Right renal pelvis (tissue), 4 donors: ENCODE data around the gene LACRT. TPM values are rescaled to one million over a fixed set of nuclear protein-coding genes. Genes with fewer than 3 reads are reported as not detected.
"Not testable (repeated sequence)": the region's sequence is repeated elsewhere in the genome, so short reads cannot be mapped to it uniquely, and the experiment has no call there.

Experiments
- DNase-seq, 4 donors: peaks; one replicate each; pipeline ENCODE4 v3.0.0-alpha.2; 2013; ENCODE audit warnings: low read depth in 4 of 4, low spot score in 3 of 4, missing footprints in 1 of 4
- polyA plus RNA-seq, 4 donors: library from polyadenylated mRNA; unstranded; fragments of 120-200 nt; gene quantifications; one replicate each; pipeline ENCODE4 v1.2.1, GENCODE V29; 2013; ENCODE audit not compliant: insufficient read length in 4 of 4

LACRT gene
- polyA plus RNA-seq, 4 donors: not detected

DNA sequence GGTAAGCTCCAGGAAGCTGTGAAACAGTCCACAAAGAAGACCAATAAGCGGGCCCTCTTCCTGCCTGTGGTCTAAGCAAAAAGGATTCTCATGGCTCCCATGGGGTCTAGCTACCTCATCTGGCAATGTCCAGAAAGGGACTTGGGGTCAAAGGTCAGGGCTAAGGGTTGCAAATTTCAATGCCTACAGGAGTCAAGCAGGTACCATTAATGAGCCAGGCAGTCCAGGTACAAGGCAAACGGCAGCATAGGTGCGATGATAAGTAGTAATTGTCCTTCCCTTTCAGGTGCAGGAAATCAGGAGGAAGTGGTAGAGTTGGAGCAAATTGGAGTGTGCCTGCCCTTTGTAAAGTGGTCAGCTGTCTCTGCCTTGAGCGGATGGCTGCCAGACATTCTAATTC, 6.4 kb upstream of the LACRT start:
- DNase-seq: no peak

DNA sequence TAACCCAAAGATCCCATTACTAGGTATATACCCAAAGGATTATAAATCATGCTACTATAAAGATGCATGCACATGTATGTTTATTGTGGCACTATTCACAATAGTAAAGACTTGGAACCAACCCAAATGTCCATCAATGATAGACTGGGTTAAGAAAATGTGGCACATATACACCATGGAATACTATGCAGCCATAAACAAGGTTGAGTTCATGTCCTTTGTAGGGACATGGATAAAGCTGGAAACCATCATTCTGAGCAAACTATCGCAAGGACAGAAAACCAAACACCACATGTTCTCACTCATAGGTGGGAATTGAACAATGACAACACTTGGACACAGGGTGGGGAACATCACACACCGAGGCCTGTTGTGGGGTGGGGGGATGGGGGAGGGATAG, 4.4 kb upstream of the LACRT start:
- not testable (repeated sequence) for DNase-seq

DNA sequence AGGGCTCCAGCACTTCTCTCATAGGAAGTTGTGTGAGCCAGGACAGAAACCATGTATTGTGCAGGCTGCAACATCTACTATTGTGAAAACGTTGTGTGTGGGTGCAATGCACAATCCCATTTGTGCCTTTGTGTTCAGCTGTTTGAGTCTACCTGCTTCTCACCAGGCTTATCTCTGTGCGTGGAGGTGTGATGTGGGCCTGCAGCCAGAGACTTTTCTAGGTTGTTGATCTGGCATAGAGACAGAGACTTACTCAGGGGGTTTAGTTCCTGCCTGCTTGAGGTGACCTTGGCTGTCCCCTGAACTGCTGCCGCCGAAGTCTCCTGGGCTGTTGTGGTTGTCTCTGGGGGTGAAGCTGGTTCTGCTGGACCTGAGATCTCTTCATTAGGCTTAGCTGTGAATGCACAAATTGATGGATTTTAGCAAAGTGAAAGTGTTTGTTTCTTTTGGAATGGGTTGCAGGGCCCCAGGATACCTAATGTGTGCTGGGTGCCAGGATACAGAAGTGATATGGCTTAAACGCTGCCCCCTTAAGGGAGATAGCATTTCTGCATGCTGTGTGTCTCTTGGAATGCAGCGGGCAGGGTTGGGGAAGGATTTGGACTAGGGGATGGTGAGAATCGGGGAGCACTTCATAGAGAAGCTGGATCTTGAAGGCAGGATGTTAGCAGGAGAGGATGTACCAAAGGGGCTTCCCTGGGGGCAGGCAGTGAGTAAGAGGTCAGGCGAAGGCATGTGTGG, 2.5 kb downstream of the LACRT start:
- DNase-seq: no peak

DNA sequence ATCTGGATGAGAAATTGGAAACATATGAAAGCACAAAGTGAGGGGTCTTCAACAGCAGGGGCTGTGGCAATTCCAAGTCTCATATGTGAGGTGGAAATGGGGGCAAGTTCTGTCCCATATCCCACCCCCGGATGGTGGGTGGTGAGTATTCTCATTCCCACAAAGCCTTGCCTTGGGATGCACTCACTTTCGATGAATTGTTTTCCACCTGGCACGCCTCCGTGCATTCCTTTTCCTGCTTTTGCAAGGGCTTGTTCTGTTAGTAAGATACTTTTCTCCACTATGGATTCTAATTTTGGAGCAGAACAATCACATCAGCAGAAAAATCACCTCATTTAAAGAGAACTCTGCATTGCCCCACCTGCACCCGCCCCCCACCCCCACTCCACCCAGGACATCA, 3.1 kb downstream of the LACRT start:
- no peak for DNase-seq

- no peak for DNase-seq
These were observed 4.8 kb downstream of the LACRT start for GRCh38 chr12:54629925-54630324.

DNA sequence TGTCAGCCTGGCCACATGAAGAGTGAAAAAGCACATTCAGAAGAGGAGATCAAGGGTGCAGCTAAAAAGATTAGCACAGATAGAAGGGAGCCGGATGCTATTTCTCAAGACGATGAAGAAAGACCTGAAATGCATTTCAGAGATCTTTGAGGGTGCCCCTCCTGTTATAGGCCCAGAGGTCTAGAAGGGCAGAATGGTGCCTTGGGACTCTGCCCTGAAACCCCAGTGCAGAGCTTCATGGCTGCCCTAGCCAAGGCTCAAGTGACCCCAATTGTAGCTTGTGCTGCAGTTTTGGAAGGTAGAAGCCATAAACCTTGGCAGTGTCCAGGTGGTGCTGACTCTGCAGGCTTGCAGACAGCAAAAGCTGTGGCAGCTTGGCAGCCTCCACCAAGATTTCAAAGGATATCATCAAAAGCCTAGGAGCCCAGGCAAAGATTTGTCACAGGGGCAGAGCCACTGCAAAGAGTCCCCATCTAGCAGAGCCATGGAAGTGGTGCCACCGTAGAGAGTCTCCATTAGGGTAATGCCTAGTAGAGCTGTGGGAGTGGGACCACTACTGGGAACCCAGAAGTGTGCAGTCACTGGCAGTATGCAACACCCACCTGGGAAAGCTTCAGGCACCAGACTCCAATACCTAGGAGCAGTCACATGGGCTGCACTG, 6.4 kb downstream of the LACRT start:
- DNase-seq: no peak

GRCh38 chr12:54627304-54627703, 7.4 kb downstream of the LACRT start:
- DNase-seq: no peak

DNA sequence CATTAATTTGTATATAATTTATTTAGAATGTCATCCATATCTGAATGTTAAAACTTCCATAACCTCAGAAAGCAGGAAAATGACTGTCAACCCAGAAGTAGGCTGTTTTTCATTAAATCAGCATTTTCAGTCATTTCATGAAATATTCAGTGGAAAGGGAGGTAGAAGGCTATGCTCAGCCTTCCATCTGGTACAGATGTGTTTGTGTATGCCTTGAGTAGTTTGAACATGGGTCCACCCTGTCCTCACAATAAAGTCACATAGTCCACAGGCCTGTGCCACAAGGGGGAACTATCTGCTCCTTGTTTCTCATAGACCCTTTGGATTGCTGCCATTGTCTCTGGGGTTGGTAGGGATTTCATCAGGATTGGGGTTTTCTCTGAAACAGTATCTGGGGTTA, 9.1 kb downstream of the LACRT start:
- no peak for DNase-seq

DNA sequence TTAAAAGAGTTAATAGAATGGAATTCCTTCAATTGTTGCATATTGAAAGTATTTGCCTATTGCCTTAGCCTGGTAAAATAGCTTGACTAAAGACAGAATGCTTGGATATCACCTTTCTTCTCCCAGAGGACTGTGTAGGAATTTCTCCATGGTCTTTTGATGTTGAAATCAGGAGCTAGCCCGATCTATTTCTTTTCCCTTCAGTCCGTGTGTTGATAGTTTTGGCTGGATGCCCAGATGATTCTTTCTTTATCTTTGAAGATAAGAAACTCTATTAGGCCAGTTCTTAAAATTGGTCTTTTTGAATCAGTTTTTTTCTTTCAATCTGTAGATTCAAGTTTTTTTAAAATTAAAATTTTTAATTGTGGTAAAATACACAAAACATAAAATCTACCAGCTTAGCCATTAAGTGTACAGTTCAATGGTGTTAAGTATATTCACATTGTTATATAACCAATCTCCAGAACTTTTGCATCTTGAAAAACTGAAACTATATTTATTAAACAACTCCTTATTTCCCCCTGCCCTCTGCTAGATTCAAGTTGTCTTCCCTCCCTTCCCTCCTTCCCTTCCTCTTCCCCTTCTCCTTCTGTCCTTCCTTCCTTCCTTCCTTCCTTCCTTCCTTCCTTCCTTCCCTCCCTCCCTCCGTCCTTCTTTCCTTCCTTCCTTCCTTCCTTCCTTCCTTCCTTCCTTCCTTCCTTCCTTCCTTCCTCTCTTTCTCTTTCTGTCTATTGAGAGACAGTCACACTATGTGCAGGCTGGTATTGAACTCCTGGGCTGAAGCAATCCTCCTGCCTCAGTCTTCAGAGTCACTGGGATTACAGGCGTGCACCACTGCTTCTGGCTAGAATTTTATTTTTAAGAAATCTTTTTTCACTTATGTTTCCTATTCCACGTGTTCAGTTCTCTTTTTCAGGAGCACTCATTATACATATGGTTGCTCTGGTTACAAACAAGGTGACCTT, 10.1 kb downstream of the LACRT start:
- no peak for DNase-seq

DNA sequence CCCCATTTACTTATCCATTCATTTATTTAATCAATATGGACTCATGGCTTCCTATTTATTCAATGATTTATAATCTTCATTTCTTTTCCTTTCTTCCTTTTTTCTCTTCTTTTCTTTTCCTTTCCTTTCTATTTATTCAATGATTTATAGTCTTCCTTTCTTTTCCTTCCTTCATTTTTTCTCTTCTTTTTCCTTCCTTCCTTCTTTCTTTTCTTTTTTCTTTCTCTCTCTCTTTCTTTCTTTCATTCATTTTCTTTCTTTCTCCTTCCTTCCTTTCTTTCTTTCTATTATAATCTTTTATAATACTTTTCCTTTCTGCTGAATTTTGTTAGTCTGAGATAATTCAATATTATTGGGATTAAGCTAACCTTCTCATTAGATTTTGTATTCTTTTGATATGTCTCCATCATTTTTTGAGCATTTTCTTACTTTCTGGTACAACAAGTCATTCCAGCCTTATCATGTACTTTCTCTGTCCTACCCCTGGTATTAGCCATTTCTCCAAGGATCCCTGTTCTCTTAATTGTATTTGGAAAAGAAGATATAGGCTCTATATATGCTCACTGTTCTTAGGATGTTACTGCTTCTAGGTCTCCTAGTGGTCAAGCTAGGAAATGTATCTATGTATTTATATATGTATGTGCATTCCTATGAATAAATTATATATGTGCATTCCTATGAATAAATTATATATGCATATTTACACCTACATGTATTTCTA, 12.1 kb downstream of the LACRT start:
- DNase-seq: no peak

DNA sequence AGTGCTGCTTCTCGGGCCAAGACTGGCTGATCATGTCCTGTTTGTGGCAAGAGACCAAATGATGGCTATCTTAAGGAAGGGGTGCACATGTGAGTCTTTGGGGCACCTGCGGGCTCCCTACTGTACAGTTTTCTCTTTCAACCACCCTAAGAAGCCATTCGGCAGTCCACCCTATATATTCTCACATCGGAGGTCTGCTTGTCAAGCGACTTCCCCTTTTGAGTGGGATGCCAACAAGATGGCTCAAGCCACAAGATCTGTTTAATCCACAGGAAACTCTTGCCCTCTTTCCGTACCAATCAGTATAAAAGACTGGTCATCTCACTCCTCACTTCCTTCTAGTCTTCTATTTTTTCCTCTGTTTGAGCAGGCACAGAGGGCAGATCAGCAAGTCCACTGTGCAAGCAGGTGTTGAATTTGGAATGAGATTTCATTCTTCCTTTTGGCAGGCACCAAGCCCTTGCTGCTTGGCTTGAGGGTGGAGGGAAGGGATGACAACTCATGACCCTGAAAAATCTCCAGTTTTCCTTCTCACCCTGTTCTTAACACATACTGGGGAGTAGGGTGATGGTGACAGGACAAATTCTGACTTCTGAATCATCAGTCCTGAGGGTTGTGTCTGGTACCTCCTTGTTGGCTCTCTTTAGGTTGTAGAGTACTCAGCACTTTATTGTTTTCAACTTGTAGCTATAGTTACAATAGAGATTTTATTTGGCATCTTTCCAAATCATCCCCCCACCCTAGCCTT, 17.6 kb downstream of the LACRT start:
- no peak for DNase-seq

DNA sequence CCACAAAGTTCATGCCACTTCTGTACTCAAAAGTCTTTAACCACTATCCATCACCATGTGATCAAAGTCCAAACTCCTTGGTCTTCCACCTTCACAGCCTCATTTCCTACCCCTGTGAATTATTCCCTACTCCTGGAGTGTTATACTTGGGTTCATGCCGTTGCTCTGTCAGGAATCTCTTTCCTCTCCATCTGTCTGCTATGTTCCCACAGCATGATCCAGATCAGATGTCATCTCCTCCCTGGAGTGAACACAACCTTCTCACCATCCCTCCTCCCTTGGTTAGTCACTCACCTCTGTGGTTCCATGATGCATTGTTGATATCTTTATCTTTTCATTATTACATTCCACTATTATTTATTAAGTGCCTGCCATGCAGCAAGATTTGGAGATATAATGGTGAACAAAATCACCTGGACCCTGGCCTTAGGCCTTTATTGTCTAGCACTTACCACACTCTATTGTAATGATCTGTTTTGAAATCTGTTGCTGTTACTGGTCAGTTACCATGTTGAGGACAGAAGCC, 22.4 kb downstream of the LACRT start:
- DNase-seq: no peak

DNA sequence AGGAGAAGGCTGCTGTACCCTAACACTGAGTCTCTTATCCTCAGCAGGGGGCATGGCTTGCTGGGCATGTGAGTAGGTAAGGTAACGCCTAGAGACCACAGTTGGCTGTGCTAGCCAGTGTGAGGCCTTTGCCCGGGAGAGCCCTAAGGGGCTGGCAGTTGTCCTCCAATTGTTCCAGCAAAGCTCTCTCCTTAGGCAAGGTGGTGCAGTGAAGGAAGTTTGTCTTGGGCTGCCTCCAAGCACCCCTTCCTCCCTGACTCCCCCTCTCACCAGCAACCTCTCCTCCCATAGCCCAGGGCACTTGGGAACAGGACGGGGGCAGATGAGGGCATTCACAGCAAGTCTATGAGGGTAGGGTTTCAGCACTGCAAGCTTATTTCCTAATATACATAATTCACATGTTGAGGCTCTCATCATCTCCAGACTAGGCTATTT, 23.0 kb downstream of the LACRT start:
- no peak for DNase-seq

GRCh38 chr12:54608769-54609168, 25.9 kb downstream of the LACRT start:
- DNase-seq: no peak

- no peak for DNase-seq
These were observed 26.5 kb downstream of the LACRT start for GRCh38 chr12:54608156-54608555.

- no peak for DNase-seq
These were observed 28.1 kb downstream of the LACRT start for GRCh38 chr12:54606556-54606955.

DNA sequence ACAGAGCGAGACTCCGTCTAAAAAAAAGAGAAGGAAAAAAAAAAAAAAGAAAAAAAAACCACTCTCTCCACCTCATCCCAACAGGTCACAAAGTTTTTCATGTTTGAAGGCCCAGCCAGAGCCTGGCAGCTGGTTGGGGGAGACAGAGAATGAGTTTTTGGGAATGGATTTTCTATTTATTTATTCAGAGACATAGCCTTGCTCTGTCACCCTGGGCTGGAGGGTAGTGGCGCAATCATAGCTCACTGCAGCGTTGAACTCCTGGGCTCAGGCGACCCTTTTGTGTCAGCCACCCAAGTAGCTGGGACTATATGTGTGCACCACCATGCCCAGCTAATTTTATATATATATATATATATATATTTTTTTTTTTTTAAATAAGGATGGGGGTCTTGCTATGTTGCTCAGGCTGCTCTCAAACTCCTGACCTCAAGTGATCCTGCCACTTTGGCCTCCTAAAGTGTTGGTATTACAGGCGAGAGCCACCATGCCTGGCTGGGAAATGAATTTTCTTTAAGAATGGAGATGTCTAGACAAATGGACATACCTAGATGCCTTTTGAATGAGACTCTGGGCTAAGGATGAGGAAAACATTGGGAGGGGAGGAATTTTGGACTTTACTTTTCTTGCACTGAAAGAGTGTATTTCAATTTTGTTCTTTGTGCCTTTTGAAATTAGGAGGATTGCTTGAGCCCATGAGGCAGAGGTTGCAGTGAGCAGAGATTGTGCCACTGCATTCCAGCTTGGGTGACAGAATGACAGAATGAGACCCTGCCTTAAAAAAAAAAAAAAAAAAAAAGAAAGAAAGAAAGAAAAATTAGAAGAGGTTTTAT, 29.3 kb downstream of the LACRT start:
- no peak for DNase-seq

DNA sequence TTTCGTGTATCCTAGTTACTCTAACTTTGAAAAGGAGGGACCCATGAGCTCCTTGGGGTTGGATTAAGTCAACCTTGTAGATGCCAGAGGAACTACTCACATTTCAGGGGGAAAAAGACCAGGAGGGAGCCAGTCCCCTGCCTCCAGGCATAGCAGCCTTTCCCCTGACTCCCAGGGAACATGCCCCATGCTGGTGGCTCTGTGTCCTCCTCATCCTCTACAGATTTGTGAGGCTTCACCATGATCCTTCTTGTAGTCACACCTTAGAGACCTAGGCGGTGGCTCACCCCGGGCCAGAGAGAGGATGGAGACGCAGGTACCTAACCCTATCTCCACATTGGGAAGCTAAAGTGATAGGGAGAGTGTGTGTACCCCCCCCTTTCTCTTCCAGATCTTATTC, 30.3 kb downstream of the LACRT start:
- DNase-seq: no peak

- DNase-seq: no peak
These were observed 30.8 kb downstream of the LACRT start for GRCh38 chr12:54603872-54604271.
